Fibroblast of mammary gland (primary cell): ENCODE measurements around the gene PIEZO1.

Experiments used
- DNase-seq: peaks from one replicate; pipeline ENCODE4 v3.0.0-alpha.2; 2010; ENCODE audit warnings: low read depth
- H3K4me3 ChIP-seq: 2 replicates; pipeline ENCODE4 v1.5.1; 2011; ENCODE audit warnings: low read depth, mild to moderate bottlenecking, low read length, moderate library complexity; ENCODE audit not compliant: control insufficient read depth
- TF ChIP-seq, protein P1 (sequence below): conservative IDR thresholded peaks from 2 replicates; pipeline ENCODE4 v1.5.1; 2011; ENCODE audit warnings: low read depth, low read length, inconsistent platforms; ENCODE audit not compliant: control insufficient read depth, insufficient read depth

The PIEZO1 gene

DNA sequence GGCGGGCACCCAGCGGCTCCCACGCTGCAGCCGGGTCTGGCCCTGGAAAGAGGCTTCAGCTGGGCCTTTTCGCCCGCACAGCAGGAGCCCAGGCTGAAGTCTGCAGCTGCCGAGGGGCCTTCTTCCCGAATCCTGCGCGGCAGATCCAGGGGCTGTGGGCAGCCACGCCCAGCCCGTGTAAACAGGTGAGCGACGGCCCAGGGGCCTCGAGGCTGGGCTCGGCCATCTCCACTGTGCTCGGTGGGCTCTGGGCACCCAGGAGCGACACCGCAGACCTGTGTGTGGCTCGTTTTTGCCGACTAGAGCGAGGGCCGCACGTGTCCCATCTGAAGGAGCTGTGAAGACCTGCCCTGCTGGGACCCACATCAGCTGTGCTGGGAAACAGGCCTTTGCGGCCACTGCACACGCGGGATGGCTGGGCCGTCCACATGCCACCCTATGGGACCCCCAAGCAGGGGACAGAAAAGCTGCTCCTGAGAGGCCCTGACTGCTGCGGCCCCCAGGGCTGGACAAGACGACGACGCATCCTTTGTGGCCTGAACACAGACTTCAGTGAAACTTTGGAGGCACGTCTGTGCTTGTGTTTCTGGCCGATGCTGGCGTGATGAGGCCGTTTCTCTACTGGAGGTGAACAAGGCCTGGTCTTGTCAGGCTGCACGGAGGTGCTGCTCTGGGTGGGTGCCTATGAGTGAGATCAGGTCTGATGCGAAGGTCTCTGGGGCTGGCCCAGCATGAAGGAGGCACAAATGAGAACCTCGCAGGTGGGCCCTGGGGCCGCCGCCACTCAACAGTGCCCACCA lies 31.9 kb upstream of the PIEZO1 start:
- TF ChIP-seq, protein P1, sequence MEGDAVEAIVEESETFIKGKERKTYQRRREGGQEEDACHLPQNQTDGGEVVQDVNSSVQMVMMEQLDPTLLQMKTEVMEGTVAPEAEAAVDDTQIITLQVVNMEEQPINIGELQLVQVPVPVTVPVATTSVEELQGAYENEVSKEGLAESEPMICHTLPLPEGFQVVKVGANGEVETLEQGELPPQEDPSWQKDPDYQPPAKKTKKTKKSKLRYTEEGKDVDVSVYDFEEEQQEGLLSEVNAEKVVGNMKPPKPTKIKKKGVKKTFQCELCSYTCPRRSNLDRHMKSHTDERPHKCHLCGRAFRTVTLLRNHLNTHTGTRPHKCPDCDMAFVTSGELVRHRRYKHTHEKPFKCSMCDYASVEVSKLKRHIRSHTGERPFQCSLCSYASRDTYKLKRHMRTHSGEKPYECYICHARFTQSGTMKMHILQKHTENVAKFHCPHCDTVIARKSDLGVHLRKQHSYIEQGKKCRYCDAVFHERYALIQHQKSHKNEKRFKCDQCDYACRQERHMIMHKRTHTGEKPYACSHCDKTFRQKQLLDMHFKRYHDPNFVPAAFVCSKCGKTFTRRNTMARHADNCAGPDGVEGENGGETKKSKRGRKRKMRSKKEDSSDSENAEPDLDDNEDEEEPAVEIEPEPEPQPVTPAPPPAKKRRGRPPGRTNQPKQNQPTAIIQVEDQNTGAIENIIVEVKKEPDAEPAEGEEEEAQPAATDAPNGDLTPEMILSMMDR, result no peak
- DNase-seq, result no peak
- H3K4me3 ChIP-seq, result no peak overlapping the region

DNA sequence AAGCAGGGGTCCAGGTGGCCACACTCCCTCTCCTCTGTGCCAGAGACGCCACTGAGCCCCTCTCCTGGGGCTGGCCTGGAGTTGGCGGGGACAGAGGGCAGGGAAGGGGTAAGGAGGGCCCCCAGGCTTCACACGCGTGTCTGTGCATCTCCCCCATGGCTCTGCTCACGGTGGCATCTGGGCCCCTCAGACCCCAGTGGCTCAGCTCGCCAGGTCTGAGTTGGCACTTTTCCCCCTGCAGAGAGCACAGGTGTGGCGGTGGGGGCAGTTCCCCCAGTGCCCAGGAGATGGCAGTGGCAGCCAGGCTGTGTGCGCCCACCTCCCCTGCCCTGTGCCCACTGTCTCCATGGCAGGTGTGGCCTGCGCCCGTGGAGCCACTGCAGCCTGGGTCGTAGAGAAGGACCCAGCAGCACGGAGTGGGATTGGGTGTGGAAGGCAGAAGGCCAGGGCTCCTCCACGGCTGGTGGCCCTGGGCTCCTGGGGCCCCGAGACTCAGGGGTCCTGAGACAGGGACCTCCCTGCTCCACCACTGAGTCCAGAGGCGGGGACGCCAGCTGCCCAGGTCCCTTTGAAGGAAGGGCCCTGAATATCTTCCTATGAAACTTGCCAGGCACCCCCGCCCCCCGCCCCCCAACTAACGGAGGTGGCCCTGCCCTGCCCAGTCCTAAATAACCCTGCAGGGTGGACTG lies 31.0 kb upstream of the PIEZO1 start:
- TF ChIP-seq, protein P1, result peak; percentile 39
- no peak overlapping the region for H3K4me3 ChIP-seq
- no peak for DNase-seq

DNA sequence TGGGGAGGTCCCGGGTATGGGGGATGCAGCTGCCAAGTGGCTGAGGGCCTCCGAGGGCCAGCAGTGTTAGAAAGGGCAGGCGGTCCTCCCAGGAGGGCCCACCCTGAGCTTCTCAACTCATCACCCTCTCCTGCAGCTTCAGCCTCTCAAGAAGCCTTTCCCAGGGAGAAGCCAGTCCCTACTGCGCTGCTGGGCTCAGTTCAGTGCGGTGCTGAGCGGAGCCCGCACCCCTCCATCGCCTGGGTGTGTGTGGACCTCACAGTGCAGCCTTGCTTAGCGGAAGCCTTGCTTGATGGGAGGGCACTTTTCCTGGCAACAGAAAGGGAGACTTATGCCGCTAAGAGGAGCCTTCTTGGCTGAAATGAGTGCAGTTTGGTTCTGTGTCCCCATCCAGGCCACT lies 30.2 kb upstream of the PIEZO1 start:
- no peak for DNase-seq
- no peak overlapping the region for H3K4me3 ChIP-seq
- TF ChIP-seq, protein P1, result no peak

DNA sequence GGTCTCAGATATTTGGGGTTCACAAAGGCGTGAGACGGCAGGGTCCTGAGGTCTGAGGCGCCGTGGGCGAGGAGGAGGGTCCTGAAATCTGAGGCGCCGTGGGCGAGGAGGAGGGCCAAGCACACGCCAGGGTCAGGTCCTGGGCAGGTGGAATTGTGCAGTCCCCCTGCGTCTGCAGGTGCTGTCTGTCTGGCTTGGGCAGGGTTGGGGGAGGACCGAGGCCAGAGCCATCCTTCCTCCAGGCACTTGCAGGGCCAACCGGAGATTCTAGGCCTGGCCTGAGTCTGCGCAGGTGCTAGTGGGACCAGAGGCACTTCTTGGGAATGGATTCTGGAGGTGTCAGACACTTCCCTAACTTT lies 29.1 kb upstream of the PIEZO1 start:
- TF ChIP-seq, protein P1, result no peak
- H3K4me3 ChIP-seq, result no peak overlapping the region
- DNase-seq, result no peak

DNA sequence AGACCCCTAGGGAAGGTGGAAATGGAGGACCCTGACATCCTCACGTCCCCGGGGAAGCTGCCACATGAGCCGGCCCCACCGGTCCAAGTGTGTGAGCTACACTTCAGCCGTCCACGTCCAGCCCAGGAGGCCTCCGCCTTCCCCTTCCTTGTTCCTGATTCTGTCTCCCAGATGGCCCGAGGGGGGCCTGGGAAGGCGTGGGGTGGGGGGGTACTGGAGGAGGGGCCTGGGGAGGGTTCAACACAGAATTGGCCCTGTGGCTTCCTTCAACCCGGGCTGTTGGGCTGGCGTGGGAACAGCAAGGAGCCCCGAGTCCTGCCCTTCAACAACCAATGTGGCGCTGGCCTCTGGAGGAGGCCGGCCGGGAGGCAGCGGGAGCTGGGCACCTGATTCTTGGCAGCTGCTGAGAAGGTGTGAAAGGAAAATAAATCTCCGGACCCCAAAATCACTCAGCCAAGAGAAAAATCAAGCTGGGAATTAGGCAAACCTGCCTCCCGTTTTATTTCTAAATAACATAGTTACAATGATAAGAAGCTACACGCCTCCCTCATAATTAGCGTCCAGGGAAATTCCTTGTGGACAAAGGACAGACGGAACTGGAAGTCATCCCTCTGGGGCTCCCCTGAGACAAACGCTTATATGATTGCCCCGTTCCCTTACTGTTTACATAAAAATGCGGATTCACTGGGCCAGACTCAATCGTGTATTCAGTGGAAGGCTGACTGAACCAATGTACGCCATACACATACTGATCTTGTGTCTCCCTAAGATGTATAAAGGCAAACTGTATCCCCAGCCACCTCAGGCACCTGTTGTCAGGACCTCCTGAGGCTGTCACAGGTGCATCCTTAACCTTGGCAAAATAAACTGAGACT lies 28.5 kb upstream of the PIEZO1 start:
- TF ChIP-seq, protein P1, result no peak
- H3K4me3 ChIP-seq, result no peak overlapping the region
- DNase-seq, result no peak

DNA sequence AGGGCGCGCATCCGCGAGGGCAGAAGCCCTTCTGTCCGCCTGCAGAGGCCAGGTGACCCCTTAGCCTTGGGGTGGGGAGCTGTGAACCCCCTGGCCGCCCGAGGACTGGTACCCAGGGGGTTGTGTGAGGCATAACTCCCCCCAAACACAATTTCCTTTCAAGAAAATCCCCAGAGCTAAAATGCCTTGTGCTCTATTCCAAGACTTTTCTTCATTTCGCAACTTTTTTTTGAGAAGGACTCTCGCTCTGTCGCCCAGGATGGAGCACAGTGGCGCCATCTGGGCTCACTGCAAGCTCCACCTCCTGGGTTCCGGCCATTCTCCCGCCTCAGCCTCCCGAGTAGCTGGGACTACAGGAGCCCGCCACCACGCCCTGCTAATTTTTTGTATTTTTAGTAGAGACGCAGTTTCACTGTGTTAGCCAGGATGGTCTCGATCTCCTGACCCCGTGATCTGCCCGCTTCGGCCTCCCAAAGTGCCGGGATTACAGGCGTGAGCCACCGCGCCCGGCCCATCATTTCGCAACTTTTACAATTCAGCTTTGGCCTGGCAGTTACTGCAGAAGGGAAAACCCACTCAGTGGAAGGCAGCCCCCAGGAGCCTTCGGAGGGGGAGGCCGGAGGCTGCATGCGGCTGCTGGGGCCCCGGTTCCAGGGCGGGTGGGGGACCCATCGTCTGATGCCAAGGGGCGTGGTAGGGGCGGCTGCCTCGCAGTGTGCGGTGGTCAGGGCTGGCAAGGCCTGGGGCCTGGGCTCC lies 27.7 kb upstream of the PIEZO1 start:
- DNase-seq, result peak; percentile 55
- H3K4me3 ChIP-seq, result peak overlapping the region; percentile 43
- TF ChIP-seq, protein P1, result no peak
